Activated effector memory CD4-positive, alpha-beta T cell treated with anti-CD3 and anti-CD28 coated beads, Interleukin-2, amount 50 U/mL, for 16 hours (primary cell): ENCODE results near the gene PXN.
"Not testable (repeated sequence)": the region's sequence is repeated elsewhere in the genome, so short reads cannot be mapped to it uniquely, and the experiment has no call there.

ENCODE experiments used
- DNase-seq: peaks from one replicate; pipeline ENCODE4 v3.0.0-alpha.2; 2020

PXN gene

DNA sequence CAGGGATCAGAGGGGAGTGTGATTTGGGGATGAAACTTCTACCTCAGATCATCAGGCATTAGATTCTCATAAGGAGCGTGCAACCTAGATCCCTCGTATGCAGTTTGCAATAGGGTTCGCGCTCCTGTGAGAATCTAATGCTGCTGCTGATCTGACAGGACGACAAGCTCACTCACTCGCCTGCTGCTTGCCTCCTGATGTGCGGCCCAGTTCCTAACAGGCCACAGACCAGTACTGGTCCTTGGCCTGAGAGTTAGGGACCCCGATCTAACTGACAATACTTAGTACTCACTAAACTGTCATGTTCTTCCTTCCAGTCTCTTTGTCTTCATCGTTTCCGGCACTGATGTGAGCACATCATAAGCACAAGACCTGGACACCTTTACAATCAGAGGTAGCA is 59.3 kb downstream of the PXN start:
- no peak for DNase-seq

DNA sequence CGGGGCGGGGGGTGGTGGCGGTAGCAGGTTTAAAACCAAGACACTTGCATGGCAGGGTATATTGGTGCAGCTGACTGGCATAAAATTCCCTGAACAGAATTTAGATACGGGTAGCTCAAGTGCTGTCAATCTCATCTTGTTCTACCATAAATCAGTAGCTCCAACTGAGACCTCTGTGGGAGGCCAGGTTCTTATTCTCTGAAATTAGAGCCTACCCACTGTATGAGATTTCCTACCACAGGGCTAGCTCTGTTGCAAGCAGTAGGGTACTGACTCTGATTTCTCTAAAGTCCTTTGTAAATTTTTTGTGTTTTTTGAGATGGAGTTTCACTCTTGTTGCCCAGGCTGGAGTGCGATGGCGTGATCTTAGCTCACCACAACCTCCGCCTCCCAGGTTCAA is 61.4 kb downstream of the PXN start:
- DNase-seq: no peak

DNA sequence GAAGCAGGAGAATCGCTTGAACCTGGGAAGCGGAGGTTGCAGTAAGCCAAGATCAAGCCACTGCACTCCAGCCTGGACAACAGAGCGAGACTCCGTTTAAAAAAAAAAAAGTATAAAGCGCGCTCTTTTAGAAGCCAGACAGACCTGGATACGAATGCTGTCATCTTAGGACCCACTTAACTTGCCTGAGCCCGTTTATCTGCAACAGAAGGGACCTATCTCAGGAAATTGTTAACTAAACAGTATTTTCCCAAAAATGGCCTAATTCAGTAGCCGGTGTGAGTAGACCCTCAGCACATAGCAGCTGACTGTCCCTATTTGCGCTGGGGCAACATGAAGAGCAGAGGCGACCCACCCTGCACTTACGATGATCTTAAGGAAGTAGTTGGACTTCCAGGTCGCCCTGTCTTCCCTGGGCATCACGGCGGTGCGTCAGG is 65.1 kb downstream of the PXN start:
- no peak for DNase-seq

DNA sequence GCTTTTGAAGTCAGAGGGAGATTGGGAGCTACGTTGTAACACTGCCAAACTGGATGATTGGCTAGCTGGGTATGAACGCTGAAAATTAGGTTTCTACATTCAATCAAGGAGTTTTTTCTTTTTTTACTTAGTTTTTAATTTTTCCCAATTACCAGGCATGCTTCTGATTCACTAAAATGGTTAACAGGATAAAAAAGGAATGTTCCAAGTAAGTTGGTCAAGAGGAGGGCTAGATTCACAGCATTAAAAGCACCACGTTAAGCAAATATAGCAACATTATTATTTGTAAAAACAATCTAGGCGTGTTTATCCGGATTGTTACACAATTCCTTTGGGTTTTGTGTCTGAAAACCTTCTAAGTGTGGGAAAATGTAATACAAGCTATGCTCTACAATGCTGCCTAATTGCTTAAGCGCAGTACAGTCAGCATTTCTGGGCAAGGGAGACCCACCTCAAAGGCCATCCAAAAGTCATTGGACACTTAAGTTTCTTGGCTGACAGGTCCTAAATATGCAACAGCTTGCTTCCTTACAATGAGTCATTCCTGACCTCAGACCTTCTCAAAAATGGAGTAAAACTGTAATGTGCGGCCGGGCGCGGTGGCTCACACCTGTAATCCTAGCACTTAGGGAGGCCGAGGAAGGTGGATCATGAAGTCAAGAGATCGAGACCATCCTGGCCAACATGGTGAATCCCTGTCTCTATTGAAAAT is 65.8 kb downstream of the PXN start:
- DNase-seq: peak; percentile 78

DNA sequence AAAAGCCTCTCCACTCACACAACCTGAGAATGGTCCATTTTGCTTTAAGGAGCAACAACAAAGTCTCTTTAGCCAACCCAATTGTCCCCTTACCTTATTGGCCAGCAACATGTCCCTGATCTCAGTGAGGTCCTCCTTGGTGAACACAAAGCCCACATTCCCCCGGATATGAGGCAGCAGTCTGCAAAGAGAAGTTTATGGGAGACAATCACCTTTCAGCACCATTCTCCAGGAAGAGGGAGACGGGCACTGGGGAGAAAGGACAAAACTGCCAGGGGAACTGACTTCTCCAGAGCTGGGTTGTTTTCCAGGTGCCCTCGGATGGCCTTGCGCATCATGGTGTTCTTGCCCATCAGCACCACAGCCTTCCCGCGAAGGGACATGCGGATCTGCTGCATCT is 66.5 kb downstream of the PXN start:
- no peak for DNase-seq

DNA sequence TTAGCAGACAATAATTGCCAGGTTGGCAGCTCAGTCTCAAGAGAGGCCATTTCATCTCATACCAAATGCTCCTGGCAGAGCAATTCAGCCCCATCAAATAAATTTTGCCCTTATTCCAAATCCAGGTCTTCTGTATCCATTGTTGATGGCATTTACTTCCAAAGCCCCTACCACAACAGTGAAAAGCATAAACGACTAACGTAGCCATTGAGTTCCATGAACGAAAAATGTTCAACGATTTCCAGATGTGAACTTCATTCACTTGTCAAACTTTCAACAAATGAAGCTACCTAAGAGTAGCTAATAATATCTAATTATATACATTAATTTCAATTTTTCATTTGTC is 68.0 kb downstream of the PXN start:
- DNase-seq: no peak

DNA sequence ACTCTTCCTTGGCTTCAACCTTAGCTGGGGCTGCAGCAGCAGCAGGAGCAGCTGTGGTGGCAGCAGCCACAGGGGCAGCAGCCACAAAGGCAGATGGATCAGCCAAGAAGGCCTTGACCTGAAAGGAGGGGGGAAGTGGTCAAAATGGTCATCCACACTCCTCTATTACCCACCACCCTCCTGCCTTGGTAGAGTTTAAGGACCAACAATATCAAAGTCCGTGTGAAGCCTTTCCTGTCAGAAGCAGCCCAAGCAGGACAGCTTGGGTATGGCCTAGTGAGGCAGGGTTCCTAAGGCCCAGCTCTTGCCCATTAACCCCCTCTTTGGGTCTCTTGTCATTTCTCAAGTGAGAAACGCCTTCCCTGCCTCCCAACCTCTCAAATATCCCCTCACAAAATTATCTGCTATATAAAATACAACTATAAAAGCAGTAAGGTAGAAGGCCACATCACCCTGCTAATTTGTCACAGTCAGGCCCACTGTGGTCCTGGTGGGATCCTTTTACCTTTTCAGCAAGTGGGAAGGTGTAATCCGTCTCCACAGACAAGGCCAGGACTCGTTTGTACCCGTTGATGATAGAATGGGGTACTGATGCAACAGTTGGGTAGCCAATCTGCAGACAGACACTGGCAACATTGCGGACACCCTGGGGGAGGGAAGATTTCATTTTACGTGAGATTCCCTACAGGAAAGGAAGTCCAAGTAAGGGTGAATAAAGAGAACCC is 68.6 kb downstream of the PXN start:
- DNase-seq: not testable (repeated sequence)

DNA sequence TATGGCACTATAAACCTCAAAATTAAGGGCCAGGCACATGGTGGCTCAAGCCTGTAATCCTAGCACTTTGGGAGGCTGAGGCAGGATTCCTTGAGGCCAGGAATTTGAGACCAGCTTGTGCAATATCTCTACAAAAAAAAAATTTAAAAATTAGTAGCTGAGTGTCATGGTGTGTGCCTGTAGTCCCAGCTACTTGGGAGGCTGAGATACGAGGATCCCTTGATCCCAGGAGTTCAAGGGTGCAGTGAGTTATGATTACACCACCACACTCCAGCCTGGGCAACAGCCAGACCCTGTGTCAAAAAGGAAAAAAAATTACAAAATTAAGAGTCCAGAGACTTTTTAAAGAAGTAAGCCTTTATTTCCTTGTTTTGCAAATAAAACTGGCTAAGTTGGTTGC is 69.2 kb downstream of the PXN start:
- DNase-seq: no peak

DNA sequence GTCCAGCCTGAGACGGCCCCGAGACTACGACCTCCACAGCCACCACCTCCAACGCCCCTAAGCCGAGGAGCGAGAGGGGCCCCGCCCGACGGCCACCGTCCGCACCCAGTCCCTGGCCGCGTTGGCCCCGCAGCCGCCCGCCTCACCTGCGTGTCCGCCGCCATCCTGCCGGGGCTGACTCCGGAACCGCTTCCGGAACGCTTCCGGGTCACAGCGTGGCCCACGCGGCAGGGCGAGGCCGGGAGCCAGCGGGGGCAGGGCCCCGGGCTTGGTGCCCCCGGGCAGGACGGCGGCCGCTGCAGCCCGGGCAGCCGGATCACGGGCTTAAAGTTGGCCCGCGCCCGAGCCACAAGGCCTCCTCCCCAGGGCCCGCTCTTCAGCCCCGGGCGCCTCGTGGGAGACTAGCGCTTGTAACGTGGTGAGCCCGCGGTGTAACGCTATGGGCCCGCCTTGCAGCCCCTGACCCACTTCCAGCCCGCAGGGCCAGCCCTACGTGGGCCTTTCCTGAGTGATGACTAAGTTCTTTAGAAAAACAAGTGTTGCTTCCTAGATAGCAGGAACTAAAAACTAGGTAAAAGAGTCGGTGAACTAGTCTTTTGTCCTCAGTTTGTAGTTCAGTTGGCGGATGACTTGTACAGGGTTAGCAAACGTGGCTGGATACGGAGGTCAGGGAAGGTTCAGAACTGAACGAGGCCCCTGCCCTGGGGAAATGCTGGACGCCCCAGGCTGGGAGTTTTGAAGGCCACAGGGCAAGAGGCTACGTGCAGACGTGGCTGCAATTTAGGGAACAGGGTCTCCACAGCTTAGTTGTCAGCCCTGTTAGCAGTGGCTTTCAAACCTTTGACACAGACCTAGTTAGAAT is 70.8 kb downstream of the PXN start, which contains the start of gene GCN1:
TSS of gene GCN1 (minus strand) at position 182 of the 862 bp plus-strand sequence. CDS start at position 164, 18 bp downstream.
- DNase-seq: peak; percentile 96

DNA sequence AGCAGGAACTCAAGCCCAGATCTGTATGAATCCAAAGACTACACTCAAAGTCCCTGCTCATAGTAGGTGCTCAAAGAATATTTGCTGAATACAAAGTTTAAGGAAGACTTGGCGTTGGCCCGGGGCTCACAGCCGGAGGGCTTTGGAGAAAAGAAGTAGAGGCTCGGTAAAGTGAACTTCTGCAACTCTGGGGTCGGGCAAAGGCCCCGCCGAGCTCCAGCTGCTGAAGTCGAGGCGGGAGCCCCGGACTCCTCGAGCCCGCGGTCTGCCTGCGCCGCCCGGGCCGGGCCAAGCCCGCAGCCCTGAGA is 71.3 kb downstream of the PXN start:
- DNase-seq: no peak

DNA sequence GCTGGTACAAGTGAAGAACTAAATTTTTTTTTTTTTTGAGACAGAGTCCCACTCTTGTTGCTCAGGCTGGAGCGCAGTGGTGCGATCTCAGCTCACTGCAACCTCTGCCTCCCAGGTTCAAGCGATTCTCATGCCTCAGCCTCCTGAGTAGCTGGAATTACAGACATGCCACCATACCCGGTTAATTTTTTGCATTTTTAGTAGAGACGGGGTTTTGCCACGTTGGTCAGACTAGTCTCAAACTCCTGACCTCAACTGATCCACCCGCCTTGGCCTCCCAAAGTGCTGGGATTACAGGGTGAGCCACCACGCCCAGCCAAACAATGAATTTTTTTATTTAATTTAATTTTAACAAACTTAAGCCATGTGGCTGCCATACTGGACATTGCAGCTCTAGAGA is 72.2 kb downstream of the PXN start:
- not testable (repeated sequence) for DNase-seq

DNA sequence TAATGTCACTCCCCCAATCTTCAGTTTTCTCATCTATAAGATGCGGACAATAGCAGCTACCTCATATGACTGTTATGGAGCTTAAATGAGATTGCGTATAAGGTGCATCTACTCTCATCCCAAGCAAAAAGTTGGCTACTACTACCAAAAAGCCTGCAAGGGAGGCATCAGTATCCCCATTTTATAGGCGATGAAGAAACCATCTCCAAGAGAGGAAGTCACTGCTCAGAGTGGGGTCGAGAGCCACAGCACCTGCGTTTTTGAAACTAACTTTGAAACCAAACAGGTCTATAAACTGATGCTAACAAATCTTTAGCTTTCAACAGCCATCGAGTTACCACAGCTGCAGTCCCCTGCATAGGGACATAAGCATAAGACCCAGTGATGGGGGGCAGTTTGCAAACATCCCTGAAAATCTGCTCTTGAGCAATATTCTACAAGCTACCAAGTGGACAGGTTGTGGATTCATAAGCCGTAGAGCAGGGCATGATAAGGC is 74.5 kb downstream of the PXN start:
- no peak for DNase-seq

DNA sequence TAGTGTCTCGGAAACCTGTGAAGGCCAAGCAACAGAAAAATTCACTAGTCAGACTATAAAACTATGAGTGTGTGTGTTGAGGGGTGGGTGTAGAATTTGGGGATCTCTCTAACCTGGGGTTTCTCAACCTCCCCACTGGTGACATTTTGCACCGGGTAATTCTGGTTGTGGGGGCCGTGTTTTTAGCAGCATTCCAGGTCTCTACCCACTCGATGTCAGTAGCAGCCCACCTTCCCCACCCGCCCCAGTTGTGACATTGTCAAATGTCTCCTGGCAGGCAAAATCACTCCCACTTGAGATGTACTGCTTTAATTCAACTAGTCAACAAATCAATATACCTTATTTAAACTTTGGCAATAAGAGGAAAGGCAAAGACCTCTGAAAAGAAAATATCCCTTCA is 75.1 kb downstream of the PXN start:
- no peak for DNase-seq

DNA sequence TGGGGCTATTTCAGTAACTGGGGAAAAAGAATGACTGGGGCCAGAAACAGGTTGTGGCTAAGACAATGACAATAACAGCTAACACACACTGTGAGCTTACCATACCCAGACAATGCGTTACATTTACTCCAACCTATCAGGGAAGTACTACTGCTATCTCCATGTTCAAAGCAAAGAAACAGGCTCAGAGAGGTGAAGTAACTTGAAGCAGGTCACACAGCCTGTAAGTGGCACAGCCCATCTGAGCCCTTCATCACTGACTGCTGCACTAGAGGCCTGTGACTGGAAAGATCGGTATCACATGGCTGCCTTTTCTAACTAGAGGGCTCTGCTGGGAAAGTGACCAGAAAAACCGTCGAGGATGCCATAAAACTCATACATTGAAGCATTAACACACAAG is 78.9 kb downstream of the PXN start:
- no peak for DNase-seq

DNA sequence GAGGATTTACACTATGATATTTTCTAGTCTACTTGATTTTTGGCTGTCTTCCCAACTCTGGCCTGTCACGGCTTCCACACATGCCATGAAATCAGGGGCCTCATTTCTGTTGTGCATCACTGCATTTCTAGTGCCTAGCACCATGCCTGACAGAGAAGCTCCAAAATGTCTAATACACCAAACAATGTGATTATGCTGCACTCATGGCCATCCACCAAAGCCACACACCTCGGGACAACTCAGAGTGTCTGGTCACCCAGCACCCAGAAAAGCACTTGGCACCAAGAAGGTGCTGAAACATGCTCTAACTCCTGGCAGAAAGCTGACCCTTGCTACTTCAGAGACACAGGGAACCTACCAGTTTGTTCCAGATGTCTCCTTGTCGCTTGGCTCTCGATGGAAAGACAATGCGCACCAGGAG is 82.3 kb downstream of the PXN start:
- no peak for DNase-seq

DNA sequence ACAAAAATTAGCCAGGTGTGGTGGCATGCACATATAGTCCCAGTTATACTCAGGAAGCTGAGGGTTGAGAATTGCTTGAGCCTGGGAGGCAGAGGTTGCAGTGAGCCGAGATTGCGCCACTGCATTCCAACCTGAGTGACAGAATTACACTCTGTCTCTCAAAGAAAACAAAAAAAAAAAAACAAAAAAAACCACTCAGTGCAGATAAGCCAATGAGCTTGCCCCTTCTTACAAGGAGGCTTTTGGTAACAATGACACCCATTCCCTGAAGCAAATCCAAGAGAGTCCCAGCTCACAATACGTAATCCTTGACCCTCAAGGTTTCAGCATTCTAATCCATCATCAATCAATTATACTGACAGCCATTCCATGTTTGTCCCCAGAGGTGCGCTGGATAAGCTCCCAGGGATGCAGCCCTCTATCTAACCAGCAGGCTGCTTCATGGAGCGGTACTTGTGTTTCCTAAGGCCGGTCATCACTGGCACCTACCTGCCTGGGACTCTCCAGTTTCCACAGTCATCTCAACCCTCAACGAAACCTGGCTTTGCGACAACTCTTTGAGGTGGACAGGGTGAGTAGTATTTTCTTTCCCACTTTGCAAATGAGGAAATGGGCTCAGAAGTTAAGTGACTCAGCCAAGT is 83.4 kb downstream of the PXN start:
- no peak for DNase-seq

DNA sequence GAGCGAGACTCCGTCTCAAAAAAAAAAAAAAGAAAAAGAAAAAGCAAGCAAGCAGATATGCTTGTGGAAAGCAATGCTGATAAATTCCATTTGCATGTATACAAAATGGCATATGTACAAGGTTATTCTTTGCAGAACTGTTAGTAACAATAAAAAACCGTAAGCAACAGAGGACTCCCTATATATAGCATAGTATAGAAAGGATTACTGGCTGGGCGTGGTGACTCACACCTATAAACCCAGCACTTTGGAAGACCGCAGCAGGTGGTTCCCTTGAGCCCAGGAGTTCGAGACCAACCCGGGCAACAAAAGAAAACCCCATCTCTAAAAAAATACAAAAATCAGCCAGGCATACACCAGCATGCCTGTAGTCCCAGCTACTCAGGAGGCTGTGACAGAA is 84.6 kb downstream of the PXN start:
- DNase-seq: no peak

DNA sequence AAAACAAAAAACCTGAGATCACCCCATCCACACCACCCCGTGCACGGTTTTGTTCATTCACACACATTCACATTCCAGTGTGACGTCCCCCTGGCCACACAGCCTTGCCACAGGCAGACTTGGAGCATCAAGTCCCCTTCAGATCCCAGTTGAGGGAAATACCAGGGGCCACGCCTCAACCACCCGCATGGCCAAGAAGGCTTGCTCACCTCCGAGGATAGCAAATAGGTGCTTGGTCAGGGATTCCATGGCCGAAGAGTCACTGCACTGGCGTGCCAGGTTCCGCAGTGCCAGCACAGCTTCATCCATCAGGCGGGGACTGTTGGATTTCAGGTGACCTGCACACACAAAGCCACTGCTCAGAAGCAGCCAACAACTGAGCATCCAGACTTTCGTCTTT is 90.0 kb downstream of the PXN start:
- DNase-seq: no peak

DNA sequence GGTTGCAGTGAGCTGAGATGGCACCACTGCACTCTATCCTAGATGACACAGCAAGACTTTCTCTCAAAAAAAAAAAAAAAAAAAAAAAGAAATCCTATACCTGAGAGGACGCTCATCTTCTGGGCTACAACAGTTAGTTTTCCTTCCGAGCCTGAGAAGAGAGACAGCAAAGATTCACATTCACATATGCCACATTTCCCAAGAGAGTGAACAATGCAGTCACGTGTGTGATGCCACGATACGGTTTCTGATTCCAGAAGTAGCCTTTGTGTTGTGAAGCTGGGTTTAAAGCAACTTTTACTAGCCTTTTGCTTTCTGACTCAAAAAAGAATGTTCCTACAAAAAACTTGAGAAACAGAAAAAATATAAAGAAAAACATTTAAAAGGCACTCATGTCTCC is 90.5 kb downstream of the PXN start:
- DNase-seq: no peak

DNA sequence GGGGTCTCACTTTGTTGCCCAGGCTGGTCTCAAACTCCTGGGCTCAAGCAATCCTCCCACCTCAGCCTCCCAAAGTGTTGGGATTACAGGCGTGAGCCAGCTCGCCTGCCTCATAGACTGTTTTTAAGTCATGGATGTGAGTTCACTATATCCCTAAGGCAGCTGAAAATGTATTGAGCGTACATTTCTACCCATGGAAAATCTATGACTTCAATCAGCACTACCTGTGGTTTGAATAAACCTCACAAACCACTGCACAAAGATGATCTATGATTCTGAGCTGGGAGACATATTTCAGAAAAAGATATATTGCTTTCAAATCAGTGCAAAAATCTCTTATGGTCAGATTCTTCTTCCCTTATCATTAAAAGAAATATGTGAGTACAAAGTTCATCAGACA is 93.5 kb downstream of the PXN start:
- no peak for DNase-seq

DNA sequence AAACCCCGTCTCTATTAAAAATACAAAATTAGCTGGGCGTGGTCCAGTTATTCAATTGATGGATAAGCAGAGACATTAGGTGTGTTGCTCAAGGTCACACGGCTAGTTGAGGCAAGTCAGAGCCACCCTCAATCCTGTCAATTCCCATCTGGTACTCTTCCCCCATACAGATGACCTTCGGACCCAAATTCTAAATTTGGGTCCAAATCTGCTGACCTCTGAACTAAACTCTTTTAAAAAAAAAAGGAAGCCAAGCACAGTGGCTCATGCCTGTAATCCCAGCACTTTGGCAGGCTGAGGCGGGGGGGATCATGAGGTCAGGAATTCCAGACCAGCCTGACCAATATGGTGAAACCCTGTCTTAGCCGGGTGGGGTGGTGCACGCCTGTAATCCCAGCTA is 94.9 kb downstream of the PXN start:
- DNase-seq: no peak

DNA sequence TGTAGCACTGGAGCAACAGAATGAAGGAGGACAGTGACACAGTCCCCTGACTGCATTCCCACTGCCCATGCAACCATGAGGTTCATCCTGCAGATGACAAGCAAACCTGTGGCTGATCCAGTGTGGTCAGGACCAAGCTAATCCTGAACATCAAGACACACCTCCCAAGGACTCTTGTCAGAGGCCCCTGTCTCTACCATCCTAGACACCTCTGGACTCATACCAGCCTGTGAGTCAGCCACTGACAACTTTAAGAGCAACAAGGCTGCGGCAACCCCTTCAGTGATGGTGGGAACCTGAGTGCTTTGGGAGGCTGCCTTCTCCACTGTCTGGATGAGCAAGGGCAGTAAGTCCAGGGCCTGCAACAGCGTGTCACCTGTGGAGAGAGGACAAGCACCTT is 95.6 kb downstream of the PXN start:
- DNase-seq: no peak

DNA sequence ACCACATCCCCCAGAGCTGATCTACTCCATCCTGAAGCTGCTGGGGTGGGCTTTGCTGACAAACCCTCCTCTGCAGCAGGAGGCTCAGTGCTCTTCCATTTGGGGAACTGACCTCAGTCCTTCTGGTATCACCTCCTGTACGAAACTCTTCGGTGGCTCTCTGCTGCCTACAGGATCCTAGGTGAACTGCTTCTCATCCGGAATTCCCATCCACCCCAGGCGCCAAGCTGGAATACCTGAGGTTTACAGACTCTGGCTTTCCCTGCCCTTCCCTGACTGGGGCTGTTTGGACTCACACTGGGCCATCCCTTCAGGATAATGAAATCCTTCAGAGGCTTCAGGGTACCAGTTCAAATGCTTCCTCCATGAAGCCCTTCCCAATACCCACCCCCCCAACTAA is 97.2 kb downstream of the PXN start:
- DNase-seq: no peak
